Measurements from ENCODE around the gene EDC3.
"Not testable (repeated sequence)": the region's sequence is repeated elsewhere in the genome, so short reads cannot be mapped to it uniquely, and the experiment has no call there.

The EDC3 gene

DNA sequence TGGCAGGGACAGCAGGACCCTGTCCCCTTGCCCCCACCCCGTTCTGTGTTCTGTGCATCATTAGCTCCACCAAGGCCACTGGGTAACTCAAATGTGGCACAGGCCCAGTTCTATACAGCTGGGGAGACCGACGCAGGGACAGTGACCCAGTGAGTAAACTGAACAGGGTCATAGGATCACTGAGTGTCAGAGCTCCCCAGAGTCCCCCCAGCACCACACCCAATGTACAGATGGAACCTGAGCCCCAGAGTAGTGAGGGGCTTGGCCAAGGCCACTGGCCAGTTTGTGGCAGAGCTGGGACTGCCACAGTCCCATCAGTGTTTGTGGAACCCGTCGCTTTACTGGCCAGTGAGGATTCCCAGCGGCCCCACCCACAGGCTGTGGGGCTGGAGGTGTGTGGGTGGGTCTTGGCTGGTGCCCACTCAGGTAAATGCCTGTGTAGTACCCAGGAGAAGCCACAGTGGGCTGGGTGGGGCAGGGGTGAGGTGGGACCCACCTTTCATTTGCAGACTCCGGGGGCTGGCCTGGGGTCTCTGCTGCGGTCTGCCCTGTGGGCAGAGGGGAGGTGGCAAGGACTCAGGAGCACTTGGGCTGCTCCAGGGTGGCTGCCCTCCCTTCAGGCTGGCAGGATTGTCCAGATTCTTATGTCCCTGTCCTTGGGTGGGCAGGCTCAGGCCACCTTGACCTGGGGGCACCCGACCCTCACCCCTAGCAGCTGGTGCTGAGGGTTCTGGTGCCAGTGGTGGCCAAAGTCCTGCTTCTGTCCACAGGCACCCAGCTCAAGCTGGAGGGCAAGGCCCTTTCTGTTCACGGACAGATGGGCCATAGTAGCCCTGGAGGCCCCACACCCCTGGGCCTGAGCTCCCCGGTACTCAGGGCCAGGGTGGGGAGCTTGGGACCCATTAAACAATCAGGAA lies 91.8 kb downstream of the EDC3 start:
- Histone ChIP-seq H3K27ac (ENCODE audit: insufficient read depth, low read length, poor library complexity, severe bottlenecking) (no peak overlapping the region), H3K9me3 (ENCODE audit: control insufficient read depth, low read length) (no peaks in the 10 kb centered on the region)

GRCh38 chr15:74603026-74603788 lies 92.6 kb downstream of the EDC3 start:
- Histone ChIP-seq H3K4me3 (ENCODE audit: insufficient read depth, low read depth, low read length, poor library complexity, severe bottlenecking) (no peak overlapping the region), H3K9me3 (ENCODE audit: control insufficient read depth, low read length) (no peaks in the 10 kb centered on the region), H3K36me3 (ENCODE audit: control insufficient read depth, insufficient read depth, low read length) (no peaks in the 10 kb centered on the region), H3K27ac (ENCODE audit: insufficient read depth, low read length, poor library complexity, severe bottlenecking) (no peak overlapping the region), H3K4me1 (ENCODE audit: control insufficient read depth, insufficient read depth, low read length, poor library complexity, severe bottlenecking) (peaks cover 9% of the 10 kb centered on the region), H3K27me3 (replicated peaks; ENCODE audit: control insufficient read depth, insufficient read depth, low read length, poor library complexity, severe bottlenecking) (no peaks in the 10 kb centered on the region)
- DNase-seq = no peak

More for the DNA sequence above, 91.8 kb downstream of the EDC3 start:
- no peak for DNase-seq
- H3K4me3 ChIP-seq (ENCODE audit: insufficient read depth, low read depth, low read length, poor library complexity, severe bottlenecking) = no peak overlapping the region
- peaks cover 3% of the 10 kb centered on the region for H3K4me1 ChIP-seq (ENCODE audit: control insufficient read depth, insufficient read depth, low read length, poor library complexity, severe bottlenecking)
- no peaks in the 10 kb centered on the region for H3K36me3 ChIP-seq (ENCODE audit: control insufficient read depth, insufficient read depth, low read length)
- H3K27me3 ChIP-seq (replicated peaks; ENCODE audit: control insufficient read depth, insufficient read depth, low read length, poor library complexity, severe bottlenecking) = no peaks in the 10 kb centered on the region

DNA sequence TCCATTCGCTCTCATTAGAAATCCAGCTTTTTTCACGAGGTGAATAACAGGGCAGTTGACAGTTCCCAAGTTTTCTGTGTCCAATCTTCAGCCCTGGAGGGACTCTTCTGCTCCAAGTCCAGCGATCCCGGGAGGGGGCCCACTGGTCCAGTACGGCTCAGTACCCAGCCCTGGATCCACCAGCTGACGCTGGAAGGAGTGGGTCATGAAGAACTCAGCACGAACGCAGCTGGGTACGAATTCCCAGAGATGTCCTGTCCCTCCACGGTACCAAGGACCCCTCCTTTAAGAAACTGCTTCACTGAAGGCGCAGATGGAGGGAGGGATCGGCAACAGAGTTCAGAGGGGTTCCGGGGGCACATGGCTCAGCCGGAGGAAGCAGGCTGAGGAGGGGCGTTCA lies 96.7 kb downstream of the EDC3 start:
- Histone ChIP-seq H3K36me3 (ENCODE audit: control insufficient read depth, insufficient read depth, low read length) (peaks cover 12% of the 10 kb centered on the region), H3K27ac (ENCODE audit: insufficient read depth, low read length, poor library complexity, severe bottlenecking) (peak overlapping the region; percentile 74), H3K9me3 (ENCODE audit: control insufficient read depth, low read length) (no peaks in the 10 kb centered on the region), H3K4me1 (ENCODE audit: control insufficient read depth, insufficient read depth, low read length, poor library complexity, severe bottlenecking) (peaks cover 13% of the 10 kb centered on the region), H3K4me3 (ENCODE audit: insufficient read depth, low read depth, low read length, poor library complexity, severe bottlenecking) (peak overlapping the region; percentile 75), H3K27me3 (replicated peaks; ENCODE audit: control insufficient read depth, insufficient read depth, low read length, poor library complexity, severe bottlenecking) (no peaks in the 10 kb centered on the region)
- no peak for DNase-seq

- Histone ChIP-seq H3K9me3 (ENCODE audit: control insufficient read depth, low read length) (no peaks in the 10 kb centered on the region), H3K4me3 (ENCODE audit: insufficient read depth, low read depth, low read length, poor library complexity, severe bottlenecking) (peak overlapping the region; percentile 75), H3K36me3 (ENCODE audit: control insufficient read depth, insufficient read depth, low read length) (peaks cover 20% of the 10 kb centered on the region), H3K27me3 (replicated peaks; ENCODE audit: control insufficient read depth, insufficient read depth, low read length, poor library complexity, severe bottlenecking) (no peaks in the 10 kb centered on the region), H3K4me1 (ENCODE audit: control insufficient read depth, insufficient read depth, low read length, poor library complexity, severe bottlenecking) (peaks cover 13% of the 10 kb centered on the region), H3K27ac (ENCODE audit: insufficient read depth, low read length, poor library complexity, severe bottlenecking) (peak overlapping the region; percentile 74)
- peak; percentile 72 to 86 (median 84) for DNase-seq
These were observed 97.5 kb downstream of the EDC3 start for GRCh38 chr15:74598126-74598842.

- not testable (repeated sequence) for H3K27me3 ChIP-seq (replicated peaks; ENCODE audit: control insufficient read depth, insufficient read depth, low read length, poor library complexity, severe bottlenecking); H3K4me3 ChIP-seq (ENCODE audit: insufficient read depth, low read depth, low read length, poor library complexity, severe bottlenecking); H3K9me3 ChIP-seq (ENCODE audit: control insufficient read depth, low read length); DNase-seq; H3K27ac ChIP-seq (ENCODE audit: insufficient read depth, low read length, poor library complexity, severe bottlenecking)
- Histone ChIP-seq H3K36me3 (ENCODE audit: control insufficient read depth, insufficient read depth, low read length) (peaks cover 30% of the 10 kb centered on the region), H3K4me1 (ENCODE audit: control insufficient read depth, insufficient read depth, low read length, poor library complexity, severe bottlenecking) (peaks cover 13% of the 10 kb centered on the region)
These were observed 98.6 kb downstream of the EDC3 start for GRCh38 chr15:74597146-74597705.

- H3K9me3 ChIP-seq (ENCODE audit: control insufficient read depth, low read length); H3K4me3 ChIP-seq (ENCODE audit: insufficient read depth, low read depth, low read length, poor library complexity, severe bottlenecking); H3K27ac ChIP-seq (ENCODE audit: insufficient read depth, low read length, poor library complexity, severe bottlenecking); DNase-seq; H3K27me3 ChIP-seq (replicated peaks; ENCODE audit: control insufficient read depth, insufficient read depth, low read length, poor library complexity, severe bottlenecking): not testable (repeated sequence)
- Histone ChIP-seq H3K4me1 (ENCODE audit: control insufficient read depth, insufficient read depth, low read length, poor library complexity, severe bottlenecking) (peaks cover 13% of the 10 kb centered on the region), H3K36me3 (ENCODE audit: control insufficient read depth, insufficient read depth, low read length) (peaks cover 35% of the 10 kb centered on the region)
These were observed 99.1 kb downstream of the EDC3 start for GRCh38 chr15:74596736-74597135.

DNA sequence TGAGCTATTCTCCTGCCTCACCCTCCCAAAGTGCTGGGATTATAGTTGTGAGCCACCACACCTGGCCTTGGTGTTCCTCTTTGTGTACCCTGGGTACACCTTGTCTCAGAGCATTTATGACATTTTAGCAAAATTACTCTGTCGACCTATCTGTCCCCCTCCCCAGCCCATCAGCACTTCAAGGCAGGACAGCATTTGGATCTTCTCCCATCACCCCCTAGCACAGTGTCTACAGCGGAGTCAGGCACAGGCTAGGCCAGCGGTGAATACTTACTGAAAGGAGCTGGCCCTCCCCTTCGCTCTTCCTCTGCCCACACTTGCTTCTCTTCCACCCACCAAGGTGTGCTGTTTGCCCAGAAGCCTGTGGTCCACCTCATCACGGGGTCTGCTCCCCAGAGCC lies 100.6 kb downstream of the EDC3 start:
- Histone ChIP-seq H3K4me1 (ENCODE audit: control insufficient read depth, insufficient read depth, low read length, poor library complexity, severe bottlenecking) (peaks cover 13% of the 10 kb centered on the region), H3K9me3 (ENCODE audit: control insufficient read depth, low read length) (no peaks in the 10 kb centered on the region), H3K36me3 (ENCODE audit: control insufficient read depth, insufficient read depth, low read length) (peaks cover 50% of the 10 kb centered on the region), H3K4me3 (ENCODE audit: insufficient read depth, low read depth, low read length, poor library complexity, severe bottlenecking) (no peak overlapping the region), H3K27ac (ENCODE audit: insufficient read depth, low read length, poor library complexity, severe bottlenecking) (no peak overlapping the region), H3K27me3 (replicated peaks; ENCODE audit: control insufficient read depth, insufficient read depth, low read length, poor library complexity, severe bottlenecking) (no peaks in the 10 kb centered on the region)
- DNase-seq = no peak

GRCh38 chr15:74594455-74594854 lies 101.4 kb downstream of the EDC3 start:
- Histone ChIP-seq H3K36me3 (ENCODE audit: control insufficient read depth, insufficient read depth, low read length) (peaks cover 58% of the 10 kb centered on the region), H3K4me1 (ENCODE audit: control insufficient read depth, insufficient read depth, low read length, poor library complexity, severe bottlenecking) (peaks cover 13% of the 10 kb centered on the region), H3K4me3 (ENCODE audit: insufficient read depth, low read depth, low read length, poor library complexity, severe bottlenecking) (no peak overlapping the region), H3K27ac (ENCODE audit: insufficient read depth, low read length, poor library complexity, severe bottlenecking) (no peak overlapping the region), H3K27me3 (replicated peaks; ENCODE audit: control insufficient read depth, insufficient read depth, low read length, poor library complexity, severe bottlenecking) (no peaks in the 10 kb centered on the region), H3K9me3 (ENCODE audit: control insufficient read depth, low read length) (no peaks in the 10 kb centered on the region)
- no peak for DNase-seq

DNA sequence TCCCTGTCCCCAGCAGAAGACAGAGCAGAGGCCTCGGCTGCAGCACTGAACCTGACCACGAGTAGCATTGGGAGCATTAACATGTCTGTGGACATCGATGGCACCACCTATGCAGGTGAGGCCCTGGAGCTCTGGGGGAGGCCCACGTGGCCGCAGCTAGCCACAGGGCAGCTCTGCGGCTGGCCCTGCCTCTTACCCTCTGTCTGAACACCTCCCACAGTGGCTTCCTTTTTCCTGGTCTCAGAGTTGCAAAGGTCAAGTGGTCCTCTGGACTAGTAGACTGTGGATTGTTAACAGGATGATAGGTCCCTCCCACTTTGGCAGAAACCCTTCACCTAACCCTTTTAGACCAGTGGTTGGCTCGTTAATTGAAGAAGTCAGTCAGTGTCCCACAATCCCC lies 102.7 kb downstream of the EDC3 start:
- peaks cover 3% of the 10 kb centered on the region for H3K4me1 ChIP-seq (ENCODE audit: control insufficient read depth, insufficient read depth, low read length, poor library complexity, severe bottlenecking)
- H3K27ac ChIP-seq (ENCODE audit: insufficient read depth, low read length, poor library complexity, severe bottlenecking) = no peak overlapping the region
- H3K27me3 ChIP-seq (replicated peaks; ENCODE audit: control insufficient read depth, insufficient read depth, low read length, poor library complexity, severe bottlenecking) = no peaks in the 10 kb centered on the region
- H3K36me3 ChIP-seq (ENCODE audit: control insufficient read depth, insufficient read depth, low read length) = peaks cover 61% of the 10 kb centered on the region
- DNase-seq = no peak
- no peaks in the 10 kb centered on the region for H3K9me3 ChIP-seq (ENCODE audit: control insufficient read depth, low read length)
- no peak overlapping the region for H3K4me3 ChIP-seq (ENCODE audit: insufficient read depth, low read depth, low read length, poor library complexity, severe bottlenecking)
